Activated naive CD4-positive, alpha-beta T cell treated with anti-CD3 and anti-CD28 coated beads, Interleukin-2, amount 50 U/mL, for 16 hours (primary cell): ENCODE data around the gene KASH5.

Source experiments
- DNase-seq: peaks from one replicate; pipeline ENCODE4 v3.0.0-alpha.2; 2020

Gene KASH5

DNA sequence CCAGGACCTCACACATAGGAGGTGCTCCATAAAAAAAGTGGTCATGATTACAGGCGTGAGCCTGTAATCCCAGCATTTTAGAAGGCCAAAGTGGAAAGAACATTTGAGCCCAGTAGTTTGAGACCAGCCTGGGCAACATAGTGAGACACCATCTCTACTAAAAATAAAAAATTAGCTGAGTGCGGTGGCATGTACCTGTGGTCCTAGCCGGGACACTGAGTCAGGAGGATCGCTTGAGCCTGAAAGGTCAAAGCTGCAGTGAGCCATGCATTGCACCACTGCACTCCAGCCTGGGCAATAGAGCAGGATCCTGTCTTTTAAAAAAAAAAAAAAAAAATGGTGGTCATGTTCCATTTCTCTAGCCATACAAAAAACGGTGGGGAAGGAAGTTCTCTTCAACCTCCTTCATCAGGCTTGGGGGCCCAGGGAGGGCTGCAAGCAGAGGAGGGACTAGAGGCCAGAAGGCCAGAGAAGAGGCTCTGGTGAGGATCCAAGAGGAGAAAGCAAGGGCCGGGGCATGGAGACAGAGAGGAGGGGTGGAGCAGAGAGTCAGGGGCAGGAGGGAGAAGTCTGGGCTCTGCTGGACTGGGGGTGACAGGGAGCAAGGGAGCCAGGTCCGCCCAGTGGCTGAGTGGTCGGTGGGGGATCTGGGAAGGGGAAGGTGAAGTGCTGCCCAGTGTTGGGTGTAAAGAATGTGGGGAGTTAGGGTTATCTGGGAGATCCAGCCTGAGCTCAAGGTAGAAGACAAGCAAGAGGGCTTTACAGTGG is 8.9 kb downstream of the KASH5 start:
- DNase-seq: no peak

DNA sequence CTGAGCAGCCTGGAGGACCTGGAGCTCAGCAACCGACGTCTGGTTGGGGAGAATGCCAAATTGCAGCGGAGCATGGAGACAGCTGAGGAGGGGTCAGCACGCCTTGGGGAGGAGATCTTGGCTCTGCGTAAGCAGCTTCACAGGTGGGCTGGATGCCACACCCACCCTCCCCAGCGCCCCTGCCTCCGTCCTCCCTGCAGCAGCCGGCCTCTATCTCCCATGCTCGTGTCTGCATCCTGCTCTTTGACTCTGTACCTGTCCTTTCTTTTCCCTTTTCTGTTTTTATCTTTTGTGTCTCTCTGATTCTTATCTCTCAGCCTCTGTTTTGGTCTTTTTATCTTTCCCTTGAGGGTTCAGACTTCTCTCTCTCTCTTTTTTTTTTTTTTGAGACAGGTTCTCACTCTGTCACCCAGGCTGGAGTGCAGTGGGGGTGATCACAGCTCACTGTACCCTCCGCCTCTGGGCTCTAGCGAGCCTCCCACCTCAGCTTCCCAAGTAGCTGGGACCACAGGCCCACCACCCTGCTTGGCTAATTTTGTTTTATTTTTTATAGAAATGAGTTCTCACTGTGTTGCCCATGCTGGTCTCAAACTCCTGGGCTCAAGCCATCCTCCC is 10.1 kb downstream of the KASH5 start:
- no peak for DNase-seq

DNA sequence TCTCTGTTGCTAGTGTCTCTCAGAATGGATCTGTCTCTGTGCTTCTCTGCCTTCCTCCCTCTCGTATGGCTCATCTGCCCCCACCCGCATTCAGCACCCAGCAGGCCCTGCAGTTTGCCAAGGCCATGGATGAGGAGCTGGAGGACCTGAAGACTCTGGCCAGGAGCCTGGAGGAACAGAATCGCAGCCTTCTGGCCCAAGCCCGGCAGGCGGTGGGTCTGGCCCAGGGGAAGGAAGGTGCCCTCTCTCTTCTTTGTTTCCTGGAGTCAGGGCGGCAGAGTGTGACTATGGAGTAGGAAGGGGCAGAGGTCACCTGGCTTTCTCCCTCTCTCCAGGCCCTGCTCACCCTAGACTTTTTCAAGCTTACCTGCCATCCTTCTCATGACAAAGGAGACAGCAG is 10.9 kb downstream of the KASH5 start:
- DNase-seq: no peak

DNA sequence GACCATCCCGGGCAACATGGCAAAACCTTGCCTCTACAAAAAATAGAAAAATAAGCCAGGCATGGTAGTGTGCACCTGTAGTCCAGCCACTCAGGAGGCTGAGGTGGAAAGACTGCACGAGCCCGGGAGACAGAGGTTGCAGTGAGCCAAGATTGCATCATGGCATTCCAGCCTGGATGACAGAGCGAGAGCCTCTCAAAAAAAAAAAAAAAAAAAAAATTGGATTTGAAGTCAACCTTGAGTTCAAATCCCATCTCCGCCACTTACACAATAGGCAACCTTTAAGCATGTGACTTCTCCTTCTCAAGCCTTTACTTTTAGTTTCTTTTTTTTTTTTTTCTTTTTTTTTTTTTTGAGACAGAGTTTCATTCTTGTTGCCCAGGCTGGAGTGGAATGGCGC is 12.0 kb downstream of the KASH5 start:
- no peak for DNase-seq

DNA sequence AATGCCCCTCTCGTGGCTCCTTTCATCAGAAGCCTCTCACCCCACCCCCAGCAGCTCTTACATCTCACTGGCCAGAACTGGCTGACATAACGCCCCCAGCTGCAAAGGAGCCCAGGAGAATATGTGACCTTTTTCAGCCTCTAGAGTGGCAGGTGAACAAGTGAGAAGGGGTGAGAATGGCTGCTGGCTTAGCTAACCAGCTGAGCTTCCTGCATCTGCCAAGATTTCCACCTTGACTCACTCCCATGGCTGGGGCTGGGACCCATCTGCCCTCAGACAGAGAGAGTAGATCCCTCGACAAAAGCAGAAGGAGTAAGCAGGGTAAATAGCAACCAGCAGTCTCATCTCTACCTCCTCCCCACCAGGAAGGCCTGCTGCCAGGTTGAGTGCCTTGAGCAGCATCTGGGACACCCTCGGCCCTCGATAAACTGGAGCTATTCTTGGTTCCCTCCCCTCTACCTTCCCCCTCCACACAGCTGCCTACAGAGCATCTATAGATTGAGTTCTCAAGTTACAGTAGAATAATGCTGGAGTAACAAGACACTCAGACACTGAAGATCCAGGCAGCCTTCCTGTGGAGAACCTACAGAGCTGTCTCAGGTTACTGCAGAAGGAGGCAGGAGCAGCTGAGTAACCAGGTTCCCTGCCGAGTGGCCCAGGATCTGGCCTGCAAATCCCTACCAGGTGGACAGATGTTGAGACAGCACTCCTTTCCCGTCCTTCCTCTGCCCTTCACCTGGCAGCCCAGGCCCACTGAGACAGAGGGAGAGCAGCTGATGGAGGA is 15.5 kb downstream of the KASH5 start:
- no peak for DNase-seq

DNA sequence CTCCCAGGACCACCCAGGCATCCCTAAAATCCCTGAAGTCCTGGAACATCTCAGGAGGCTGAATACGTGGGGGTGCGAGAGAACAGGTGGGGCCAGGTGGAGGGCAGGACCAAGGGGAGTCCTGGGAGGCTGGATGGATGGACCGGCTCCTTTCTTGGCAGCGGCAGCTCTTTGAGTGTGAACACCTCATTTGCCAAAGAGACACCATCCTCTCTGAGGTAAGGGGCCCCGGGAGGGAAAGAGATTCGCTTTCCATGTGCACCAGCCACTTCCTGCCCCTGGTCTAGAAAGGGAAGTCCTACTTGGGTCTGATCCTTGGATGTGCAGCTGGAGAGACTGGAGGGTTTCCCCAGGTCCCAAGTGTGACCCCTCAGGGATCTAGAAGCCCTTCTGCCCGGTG is 19.0 kb downstream of the KASH5 start:
- DNase-seq: no peak

DNA sequence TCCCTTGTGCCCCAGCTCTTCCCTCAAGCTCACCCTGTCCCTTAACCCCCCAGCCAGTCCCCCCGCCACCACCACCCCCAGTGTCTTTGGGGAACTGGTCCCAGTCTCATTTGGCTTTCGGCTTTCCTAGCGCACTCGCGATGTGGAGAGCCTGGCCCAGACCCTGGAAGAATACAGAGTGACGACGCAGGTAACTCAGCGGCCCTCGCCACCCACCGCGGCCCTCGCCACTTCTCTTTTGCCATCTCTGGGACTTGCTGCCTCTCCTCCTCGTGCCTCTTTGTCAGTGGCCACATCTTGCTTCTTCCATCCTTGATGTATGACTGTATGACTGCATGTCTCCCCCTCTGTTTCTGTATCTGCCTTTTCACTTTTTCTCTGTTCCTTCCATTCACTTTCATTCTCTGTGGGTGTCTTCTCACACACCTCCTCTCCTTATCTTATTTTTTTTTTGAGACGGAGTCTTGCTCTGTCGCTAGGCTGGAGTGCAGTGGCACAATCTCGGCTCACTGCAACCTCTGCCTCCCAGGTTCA is 19.5 kb downstream of the KASH5 start:
- DNase-seq: no peak

DNA sequence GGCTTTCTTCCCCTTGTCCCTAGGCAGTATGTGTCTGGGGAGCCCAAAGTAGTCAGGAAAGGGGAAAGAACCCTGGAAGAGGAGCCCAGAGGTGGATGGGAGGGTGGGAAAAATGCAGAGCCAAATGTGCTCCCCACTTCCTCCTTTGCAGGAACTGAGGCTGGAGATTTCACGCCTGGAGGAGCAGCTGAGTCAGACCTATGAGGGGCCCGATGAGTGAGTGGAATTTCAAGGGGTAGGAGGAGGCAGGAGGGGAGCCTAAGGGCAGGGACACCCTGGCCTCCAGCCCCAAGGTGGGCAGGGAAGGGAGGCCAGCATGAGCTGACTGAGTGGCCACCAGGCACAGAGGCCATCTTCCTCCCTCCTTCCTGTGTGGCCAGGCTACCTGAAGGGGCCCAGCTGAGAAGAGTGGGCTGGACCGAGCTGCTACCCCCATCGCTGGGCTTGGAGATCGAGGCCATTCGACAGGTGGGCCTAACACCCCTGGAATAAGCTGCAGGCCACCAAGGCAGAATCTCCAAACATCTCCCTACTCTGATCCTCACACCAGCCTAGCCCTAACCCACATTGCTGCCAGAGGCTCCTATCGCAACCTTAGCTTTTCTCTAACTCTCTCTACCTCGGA is 20.9 kb downstream of the KASH5 start:
- no peak for DNase-seq

DNA sequence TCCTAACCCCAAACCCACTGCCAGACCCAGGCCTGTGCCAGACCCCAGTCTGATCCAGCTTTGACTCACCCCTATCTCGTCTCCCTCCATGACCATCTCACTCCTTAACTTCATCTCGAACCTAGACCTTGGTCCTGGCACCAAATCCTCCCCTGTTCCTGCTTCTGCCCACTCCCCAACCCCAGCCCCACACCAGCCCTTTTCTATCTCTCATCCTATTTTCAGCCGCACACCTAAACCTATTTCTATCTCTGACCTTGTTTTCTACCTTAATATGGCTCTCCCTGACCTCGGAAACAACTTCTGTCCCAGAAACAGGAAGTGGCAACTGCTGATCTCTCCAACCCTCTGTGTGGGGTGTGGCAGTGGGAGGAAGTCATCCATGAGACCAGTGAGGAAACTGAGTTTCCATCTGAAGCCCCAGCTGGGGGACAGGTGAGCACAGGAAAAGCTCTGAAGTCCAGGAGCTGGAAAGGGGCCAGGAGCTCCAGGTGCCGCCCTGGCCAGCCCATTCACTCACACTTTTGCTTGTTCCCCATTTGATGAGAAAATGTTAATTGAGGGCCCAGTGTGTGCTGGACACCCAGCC is 21.5 kb downstream of the KASH5 start:
- DNase-seq: no peak

DNA sequence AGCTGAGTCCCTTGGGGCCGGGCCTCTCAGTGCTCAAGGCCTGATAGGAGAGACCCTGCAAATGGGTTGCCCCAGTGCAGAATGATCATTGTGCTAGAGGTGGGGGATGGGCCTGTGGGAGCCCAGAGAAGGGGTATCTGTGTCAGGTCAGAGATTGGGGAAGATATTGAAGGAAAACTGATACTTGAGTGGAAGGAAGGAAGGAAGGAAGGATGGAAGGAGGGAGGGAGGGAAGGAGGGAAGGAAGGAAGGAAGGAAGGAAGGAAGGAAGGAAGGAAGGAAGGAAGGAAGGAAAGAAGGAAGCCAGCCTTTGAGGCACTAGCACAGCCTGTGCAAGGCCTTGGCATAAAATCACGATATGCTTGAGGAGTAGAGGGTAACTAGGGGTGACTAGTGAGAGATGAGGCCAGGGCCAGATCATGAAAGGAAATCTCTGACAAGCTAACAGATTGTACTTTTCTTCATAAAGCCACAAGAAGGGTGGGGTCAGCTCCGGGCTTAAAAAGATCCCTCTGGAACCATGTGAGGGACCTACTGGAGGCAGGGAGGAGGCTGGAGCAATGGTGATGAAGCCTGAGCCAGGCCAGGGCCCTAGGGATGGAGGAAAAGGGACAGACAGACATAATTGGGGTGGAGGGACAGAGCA is 23.8 kb downstream of the KASH5 start:
- DNase-seq: no peak

DNA sequence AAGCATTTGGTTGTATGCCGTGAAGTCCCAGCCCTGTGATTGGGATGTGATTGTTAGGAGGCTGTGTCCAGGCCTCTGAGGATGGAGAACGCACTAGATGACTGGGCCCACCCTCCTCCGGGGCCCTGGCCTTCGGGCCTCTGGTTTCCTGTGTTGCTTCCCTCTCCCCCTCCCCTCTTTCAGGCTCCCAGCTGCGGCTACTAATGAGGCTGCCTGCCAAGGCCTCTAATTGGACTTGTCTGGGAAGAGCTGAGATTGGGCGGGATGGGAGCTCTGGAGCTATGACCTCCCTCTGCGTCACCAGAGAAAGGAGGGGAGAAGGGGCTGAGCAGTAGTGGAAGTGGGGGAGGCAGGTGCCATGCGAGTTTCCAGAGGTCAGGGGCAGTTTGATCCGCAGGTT is 25.3 kb downstream of the KASH5 start:
- no peak for DNase-seq

DNA sequence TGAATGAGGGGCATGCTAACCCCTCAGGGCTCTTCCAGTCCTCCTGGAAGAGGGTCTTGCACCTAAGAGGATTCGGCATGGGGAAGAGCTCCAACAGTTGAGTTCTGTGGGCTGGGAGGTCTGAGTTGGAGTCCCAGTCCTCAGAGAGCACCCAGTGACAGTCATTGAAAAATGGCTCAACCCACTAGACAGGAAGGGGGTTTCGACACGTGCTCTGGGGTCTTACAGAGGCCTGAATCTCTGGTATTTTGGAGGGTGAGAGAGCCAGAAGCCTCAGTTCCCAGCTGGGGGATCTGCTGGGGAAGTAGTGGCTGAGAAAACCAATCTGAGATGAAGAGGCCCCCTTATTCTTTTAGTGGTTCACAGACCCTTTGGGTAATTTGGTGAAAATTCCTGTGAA is 26.2 kb downstream of the KASH5 start:
- DNase-seq: no peak

DNA sequence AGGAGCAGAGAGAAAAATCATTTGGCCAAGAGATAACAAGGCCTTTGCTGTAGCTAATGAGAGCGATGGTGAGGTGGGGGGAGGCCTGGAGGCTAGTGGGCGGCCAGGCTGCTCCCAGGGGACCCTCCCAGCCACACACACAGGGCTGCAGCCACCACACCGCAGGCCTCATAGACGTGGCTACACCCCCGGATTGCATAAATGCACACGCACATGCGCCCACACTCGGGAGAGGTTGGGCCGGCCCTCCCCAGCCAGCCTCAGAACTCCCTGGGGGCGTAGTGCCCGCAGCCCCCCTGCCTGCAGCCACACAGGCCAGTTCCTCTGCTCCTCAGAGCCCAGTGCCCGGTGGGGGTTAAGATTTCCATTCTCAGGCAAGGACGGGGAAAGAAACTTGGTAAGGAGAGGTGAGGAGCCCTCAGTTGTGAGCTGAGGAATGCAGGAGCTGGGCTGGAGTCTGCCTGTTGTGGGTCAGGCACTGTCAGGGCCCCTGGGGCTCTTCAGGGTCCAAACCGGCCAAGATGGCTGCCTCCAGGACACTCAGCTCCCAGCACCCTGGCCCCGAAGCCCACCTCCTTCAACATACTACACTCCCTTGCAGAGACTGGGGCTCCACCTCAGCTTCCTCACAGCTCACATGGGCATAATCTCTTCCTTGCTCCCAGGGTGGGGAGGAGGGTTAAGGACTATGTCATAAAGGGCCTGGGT is 27.2 kb downstream of the KASH5 start:
- no peak for DNase-seq

DNA sequence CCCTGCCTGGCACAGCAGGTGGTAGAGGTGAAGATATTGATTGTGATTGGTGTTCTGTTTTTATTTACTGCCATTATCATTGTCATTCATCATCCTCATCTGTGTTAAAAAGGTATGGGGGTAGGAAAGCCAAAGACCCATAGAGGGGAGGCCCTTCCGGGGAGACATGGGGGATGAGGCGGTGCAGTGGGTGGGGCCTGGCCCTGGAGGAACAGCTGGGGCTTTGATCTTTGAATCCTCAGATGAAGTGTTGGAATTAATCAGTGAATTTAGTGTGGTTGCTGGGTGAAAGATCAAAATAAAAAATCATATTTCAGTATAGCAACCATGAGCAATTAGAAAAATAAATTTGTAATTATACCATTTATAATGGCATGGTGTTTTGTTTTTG is 27.8 kb downstream of the KASH5 start:
- no peak for DNase-seq

DNA sequence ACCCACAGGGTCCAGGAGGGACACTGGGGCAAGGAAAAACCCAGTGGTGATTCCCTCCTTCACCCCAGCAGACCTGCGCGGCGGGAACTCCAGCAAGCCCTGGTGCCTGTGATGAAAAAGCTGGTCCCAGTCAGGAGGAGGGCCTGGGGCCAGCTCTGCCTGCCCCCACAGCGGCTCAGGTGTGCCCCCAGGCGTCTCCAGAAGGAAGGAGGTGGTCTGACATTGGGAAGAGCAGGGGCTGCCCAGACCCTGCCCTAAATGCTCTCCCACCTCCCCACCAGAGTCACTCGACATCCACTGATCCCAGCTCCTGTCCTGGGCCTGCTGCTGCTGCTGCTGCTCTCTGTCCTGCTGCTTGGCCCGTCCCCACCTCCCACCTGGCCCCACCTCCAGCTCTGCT is 29.0 kb downstream of the KASH5 start:
- DNase-seq: no peak

DNA sequence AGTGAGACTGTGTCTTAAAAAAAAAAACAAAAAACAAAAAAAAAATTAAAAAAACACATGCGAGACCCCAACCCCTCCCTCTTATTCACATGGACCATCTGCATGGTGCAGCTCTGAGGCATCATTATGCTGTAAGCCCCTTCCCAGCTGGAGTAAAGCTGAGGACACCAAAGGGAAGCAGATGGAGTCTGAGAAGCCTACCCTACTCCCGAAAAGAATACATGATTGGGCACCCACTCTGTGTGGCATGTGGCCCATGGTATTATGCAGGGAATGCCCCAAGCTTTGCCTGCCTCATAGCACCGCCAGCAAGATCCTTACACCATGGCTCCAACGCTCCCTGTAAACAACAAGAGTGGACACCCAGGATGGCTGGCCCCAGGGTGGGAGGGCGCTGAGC is 30.5 kb downstream of the KASH5 start:
- no peak for DNase-seq

DNA sequence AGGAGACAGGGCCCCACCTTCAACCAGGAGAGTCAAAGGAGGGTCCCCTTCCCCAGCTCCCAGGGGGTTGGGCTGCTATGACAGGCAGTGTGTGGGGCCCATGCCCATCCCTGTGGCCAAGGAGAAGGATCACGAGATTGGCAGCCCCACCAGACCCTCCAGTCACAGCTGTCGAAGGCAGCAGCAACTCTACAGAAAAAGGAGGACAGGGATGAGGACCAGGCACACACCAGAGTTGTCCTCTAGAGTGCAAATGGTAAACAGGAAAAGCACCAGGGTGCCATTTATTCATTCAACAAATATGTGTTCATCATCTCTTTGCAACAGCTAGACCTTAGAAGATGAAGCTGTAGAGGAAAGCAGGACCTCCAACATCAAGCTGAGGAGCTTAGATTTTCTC is 31.1 kb downstream of the KASH5 start:
- no peak for DNase-seq

DNA sequence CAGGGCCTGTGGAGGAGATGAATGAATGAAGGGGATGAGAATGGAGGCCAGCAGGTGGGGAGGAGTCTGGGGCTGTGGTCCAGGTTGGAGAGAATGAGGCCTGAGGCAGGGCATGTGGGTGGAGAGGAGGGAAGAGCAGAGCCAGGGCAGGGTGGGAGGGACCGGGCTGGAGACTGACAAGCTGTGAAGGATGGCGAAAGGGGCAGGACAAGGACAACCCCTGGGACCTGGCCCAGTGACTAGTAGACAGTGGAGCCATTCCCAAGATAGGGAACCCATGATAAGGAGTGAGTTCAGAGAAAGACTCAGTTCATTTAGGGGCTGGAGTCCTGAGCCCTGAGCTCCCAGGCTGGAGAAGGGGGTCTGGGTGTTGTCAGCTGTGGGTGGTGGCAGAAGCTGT is 32.2 kb downstream of the KASH5 start:
- no peak for DNase-seq

DNA sequence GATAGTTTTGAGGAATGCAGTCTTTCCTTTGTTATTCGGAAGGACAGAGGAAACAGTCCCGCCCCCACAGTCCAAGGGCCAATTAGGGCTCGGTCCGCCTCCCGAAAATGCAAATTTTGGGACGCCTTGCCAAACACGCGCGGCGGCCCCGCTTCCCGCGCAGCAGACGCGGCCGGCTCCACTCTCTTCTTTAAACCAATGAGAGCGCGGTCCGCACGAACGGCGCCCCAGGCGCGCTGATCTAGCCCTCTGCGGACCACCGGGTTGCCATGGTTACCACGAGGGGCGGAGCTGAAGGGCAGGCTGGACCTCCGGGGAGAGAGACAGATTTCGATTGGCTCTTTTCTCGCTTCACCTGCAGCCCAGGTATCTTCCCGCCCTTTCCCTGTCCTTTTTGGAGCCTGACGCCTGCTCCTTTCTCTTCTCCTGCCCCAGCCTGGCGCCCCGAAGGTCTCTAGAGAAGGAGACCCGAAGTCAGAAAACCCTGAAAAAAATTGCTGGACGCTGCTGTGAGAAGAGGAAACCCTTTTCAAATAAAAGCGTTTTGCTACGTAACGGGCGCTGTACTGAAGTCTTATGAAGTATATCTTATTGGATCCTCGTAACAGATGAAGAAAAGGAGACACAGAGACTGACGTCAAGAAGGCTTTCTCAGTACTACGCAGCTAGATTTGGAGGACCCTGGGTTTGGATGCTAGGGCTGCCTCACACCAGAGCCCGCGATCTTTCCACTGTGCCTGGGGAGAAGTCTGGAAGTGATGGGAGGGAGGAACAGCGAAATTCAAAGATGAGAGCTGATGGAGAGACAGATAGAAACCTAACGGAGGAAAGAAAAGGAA is 33.2 kb downstream of the KASH5 start:
- DNase-seq: peak; percentile 38

DNA sequence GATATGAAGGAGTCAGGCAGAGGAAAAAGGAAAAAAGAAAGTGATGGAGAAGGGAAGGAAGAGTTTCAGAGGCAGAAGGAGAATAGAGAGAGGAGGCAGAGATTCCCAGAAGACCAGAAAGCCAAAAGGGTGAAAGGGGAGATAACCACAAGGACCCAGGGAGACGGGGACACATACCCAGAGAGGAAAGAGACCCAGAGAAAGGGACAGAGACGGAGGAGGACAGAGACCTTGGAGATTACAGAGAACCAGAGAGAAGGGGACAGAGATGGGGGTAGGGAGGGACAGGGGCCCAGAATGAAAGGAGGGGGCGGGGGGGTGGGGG is 33.8 kb downstream of the KASH5 start:
- no peak for DNase-seq
